ENCODE data around the gene RAP2C. TPM values are rescaled to one million over a fixed set of nuclear protein-coding genes. Genes with fewer than 3 reads are reported as not detected.

RAP2C gene
- 8.0 and 24.4 TPM in 2 replicates for total RNA-seq (ENCODE audit: low replicate concordance)

- TF ChIP-seq CTCF (IDR thresholded peaks at IDR 0.05; ENCODE audit: insufficient read depth, low read length), result peak; percentile 62
- H3K4me3 ChIP-seq (ENCODE audit: low read depth, low read length), result peak within 1 kb of the TSS; percentile 57
- DNase-seq (ENCODE audit: low read depth), result peak; percentile 61
Measured at GRCh38 chrX:132219343-132219768, at the start of gene RAP2C. RAP2C (minus strand) TSS chrX:132219447; CDS start chrX:132217268, 2,179 bp downstream.

- no peak overlapping the region for H3K4me3 ChIP-seq (ENCODE audit: low read depth, low read length)
- TF ChIP-seq CTCF (IDR thresholded peaks at IDR 0.05; ENCODE audit: insufficient read depth, low read length), result no peak
- DNase-seq (ENCODE audit: low read depth), result no peak
Measured at GRCh38 chrX:132267392-132267791, 48.1 kb upstream of the RAP2C start.

- no peak overlapping the region for H3K4me3 ChIP-seq (ENCODE audit: low read depth, low read length)
- TF ChIP-seq CTCF (IDR thresholded peaks at IDR 0.05; ENCODE audit: insufficient read depth, low read length), result no peak
- DNase-seq (ENCODE audit: low read depth), result peak; percentile 60
Measured at GRCh38 chrX:132266583-132267355, 47.5 kb upstream of the RAP2C start.

GRCh38 chrX:132263127-132263526 lies 43.9 kb upstream of the RAP2C start:
- no peak for TF ChIP-seq CTCF (IDR thresholded peaks at IDR 0.05; ENCODE audit: insufficient read depth, low read length)
- H3K4me3 ChIP-seq (ENCODE audit: low read depth, low read length), result no peak overlapping the region
- DNase-seq (ENCODE audit: low read depth), result no peak

- no peak overlapping the region for H3K4me3 ChIP-seq (ENCODE audit: low read depth, low read length)
- DNase-seq (ENCODE audit: low read depth), result no peak
- no peak for TF ChIP-seq CTCF (IDR thresholded peaks at IDR 0.05; ENCODE audit: insufficient read depth, low read length)
Measured at GRCh38 chrX:132258509-132258908, 39.3 kb upstream of the RAP2C start.

- peak; percentile 65 for DNase-seq (ENCODE audit: low read depth)
- H3K4me3 ChIP-seq (ENCODE audit: low read depth, low read length), result no peak overlapping the region
- TF ChIP-seq CTCF (IDR thresholded peaks at IDR 0.05; ENCODE audit: insufficient read depth, low read length), result no peak
Measured at GRCh38 chrX:132257116-132257515, 37.9 kb upstream of the RAP2C start.

All from fibroblast of the aortic adventitia (primary cell).